ENCODE results near the gene SCO2. TPM values are rescaled to one million over a fixed set of nuclear protein-coding genes. Genes with fewer than 3 reads are reported as not detected.
A peak's percentile ranks its signal among the peaks of the same experiment; 100 is the strongest.

Gene SCO2
- total RNA-seq, 1 experiment from 2014 or later, result 7.0 TPM

- peak overlapping the region; percentile 93 for H3K4me2 ChIP-seq (ENCODE audit: low read length)
- DNase-seq (ENCODE audit: low read depth, low spot score), result no peak
- no peak for ATAC-seq
- intact Hi-C loops (cut with micrococcal nuclease), result no loop called here
- no TSS peak for BruUV-seq (replicated peaks)
- TF ChIP-seq MAX (IDR thresholded peaks at IDR 0.05) (no peak), YY1 (IDR thresholded peaks at IDR 0.05; ENCODE audit: extremely low read depth, insufficient replicate concordance, low read depth, low read length) (no peak), ZBTB33 (IDR thresholded peaks at IDR 0.05; ENCODE audit: extremely low read depth, insufficient replicate concordance, low read length) (no peak), CBX3 (IDR thresholded peaks at IDR 0.05; ENCODE audit: low read depth) (no peak)
- TF ChIP-seq, protein P1, sequence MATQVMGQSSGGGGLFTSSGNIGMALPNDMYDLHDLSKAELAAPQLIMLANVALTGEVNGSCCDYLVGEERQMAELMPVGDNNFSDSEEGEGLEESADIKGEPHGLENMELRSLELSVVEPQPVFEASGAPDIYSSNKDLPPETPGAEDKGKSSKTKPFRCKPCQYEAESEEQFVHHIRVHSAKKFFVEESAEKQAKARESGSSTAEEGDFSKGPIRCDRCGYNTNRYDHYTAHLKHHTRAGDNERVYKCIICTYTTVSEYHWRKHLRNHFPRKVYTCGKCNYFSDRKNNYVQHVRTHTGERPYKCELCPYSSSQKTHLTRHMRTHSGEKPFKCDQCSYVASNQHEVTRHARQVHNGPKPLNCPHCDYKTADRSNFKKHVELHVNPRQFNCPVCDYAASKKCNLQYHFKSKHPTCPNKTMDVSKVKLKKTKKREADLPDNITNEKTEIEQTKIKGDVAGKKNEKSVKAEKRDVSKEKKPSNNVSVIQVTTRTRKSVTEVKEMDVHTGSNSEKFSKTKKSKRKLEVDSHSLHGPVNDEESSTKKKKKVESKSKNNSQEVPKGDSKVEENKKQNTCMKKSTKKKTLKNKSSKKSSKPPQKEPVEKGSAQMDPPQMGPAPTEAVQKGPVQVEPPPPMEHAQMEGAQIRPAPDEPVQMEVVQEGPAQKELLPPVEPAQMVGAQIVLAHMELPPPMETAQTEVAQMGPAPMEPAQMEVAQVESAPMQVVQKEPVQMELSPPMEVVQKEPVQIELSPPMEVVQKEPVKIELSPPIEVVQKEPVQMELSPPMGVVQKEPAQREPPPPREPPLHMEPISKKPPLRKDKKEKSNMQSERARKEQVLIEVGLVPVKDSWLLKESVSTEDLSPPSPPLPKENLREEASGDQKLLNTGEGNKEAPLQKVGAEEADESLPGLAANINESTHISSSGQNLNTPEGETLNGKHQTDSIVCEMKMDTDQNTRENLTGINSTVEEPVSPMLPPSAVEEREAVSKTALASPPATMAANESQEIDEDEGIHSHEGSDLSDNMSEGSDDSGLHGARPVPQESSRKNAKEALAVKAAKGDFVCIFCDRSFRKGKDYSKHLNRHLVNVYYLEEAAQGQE (IDR thresholded peaks at IDR 0.05; ENCODE audit: low read depth), result no peak
- H4K20me1 ChIP-seq (ENCODE audit: insufficient read depth), result no peaks in the 10 kb centered on the region
- H3K79me2 ChIP-seq (ENCODE audit: insufficient read depth, low read length), result peaks cover 44% of the 10 kb centered on the region
- H3K36me3 ChIP-seq (ENCODE audit: control insufficient read depth in 1 of 2, insufficient read depth in 2 of 2, low read length in 2 of 2), result peaks cover 0 to 8% of the 10 kb centered on the region in 2 experiments; a peak in 1 of 4 replicates
- peak overlapping the region; percentile 67 to 99 for H3K4me3 ChIP-seq (replicated peaks in 1 of 2; ENCODE audit: low read depth in 1 of 2, low read length in 2 of 2)
- H3K27ac ChIP-seq (ENCODE audit: low read depth, low read length), result peak overlapping the region; percentile 18; the same call in 1 of the 2 replicates
- H3K9ac ChIP-seq (ENCODE audit: low read length), result peak overlapping the region; percentile 94; the same call in 1 of the 2 replicates
- POLR2A ChIA-PET, result no interaction called here
- RAD21 ChIA-PET (ENCODE audit: low non-redundant PET in 1 of 2, low total read pairs in 2 of 2, uncharacterized antibody in 2 of 2, unreplicated experiment in 2 of 2), result no interaction called here
- no peaks in the 10 kb centered on the region for H3K9me3 ChIP-seq (ENCODE audit: control insufficient read depth in 1 of 2, insufficient read depth in 1 of 2, low read depth in 1 of 2, low read length in 2 of 2)
- no peaks in the 10 kb centered on the region for H3K9me2 ChIP-seq (ENCODE audit: insufficient read depth)
- no peaks in the 10 kb centered on the region for H3K27me3 ChIP-seq (ENCODE audit: insufficient read depth, low read length)
- CTCF ChIA-PET, result no interaction called here
- H2AFZ ChIP-seq (ENCODE audit: low read depth, low read length, poor library complexity, severe bottlenecking), result no peak overlapping the region
- H3K4me1 ChIP-seq (ENCODE audit: control insufficient read depth in 1 of 2, insufficient read depth in 2 of 2, low read length in 2 of 2), result peaks cover 10 to 17% of the 10 kb centered on the region in 2 experiments
Measured at GRCh38 chr22:50505776-50506610, 19.4 kb downstream of the SCO2 start.

Data from HCT116 (cell line).